CD8-positive, alpha-beta memory T cell (primary cell): ENCODE measurements around the gene ANKRD12. TPM values are rescaled to one million over a fixed set of nuclear protein-coding genes. Genes with fewer than 3 reads are reported as not detected.

Experiments
- CTCF ChIA-PET: fragments of 350-600 bp; sonication (Branson Sonifier 250); formaldehyde crosslinking; loops from one replicate; lab custom pipeline; 2021; ENCODE audit warnings: antibody characterized with exemption; lab: Charles Lee
- POLR2A ChIA-PET: fragments of 350-600 bp; sonication (Branson Sonifier 250); formaldehyde crosslinking; loops from one replicate; lab custom pipeline; 2021; ENCODE audit warnings: antibody characterized with exemption; lab: Charles Lee
- DNase-seq, 5 donors: peaks; one replicate each; pipeline versions ENCODE4 v3.0.0 to v3.0.0-alpha.2; 2020 to 2022; ENCODE audit warnings: mixed read lengths in 1 of 5
- H3K27ac ChIP-seq: one replicate; pipeline ENCODE4 v1.7.0; 2013; ENCODE audit warnings: low read depth, mild to moderate bottlenecking, low read length, moderate library complexity
- H3K27me3 ChIP-seq: 2 replicates; pipeline ENCODE4 v1.7.0; 2013; ENCODE audit warnings: low read length, mild to moderate bottlenecking; ENCODE audit not compliant: insufficient read depth, poor library complexity, severe bottlenecking
- H3K36me3 ChIP-seq: 2 replicates; pipeline ENCODE4 v1.7.0; 2013; ENCODE audit warnings: mild to moderate bottlenecking, low read length, moderate library complexity; ENCODE audit not compliant: insufficient read depth
- H3K4me1 ChIP-seq: 2 replicates; pipeline ENCODE4 v1.7.0; 2013; ENCODE audit warnings: mild to moderate bottlenecking, low read length, moderate library complexity; ENCODE audit not compliant: insufficient read depth
- H3K4me3 ChIP-seq: 2 replicates; pipeline ENCODE4 v1.7.0; 2013; ENCODE audit warnings: mild to moderate bottlenecking, low read length
- H3K9me3 ChIP-seq: 2 replicates; pipeline ENCODE4 v1.7.0; 2013; ENCODE audit warnings: mild to moderate bottlenecking, low read length
- H3K27ac Mint-ChIP-seq, 8 donors: one replicate each; pipeline ENCODE4 v1.8.0; 2020 to 2021; ENCODE audit warnings: mixed read lengths in 8 of 8, mild to moderate bottlenecking in 6 of 8, inconsistent platforms in 3 of 8, moderate library complexity in 3 of 8
- H3K27me3 Mint-ChIP-seq, 2 donors: one replicate each; pipeline ENCODE4 v1.8.0; 2020 to 2021; ENCODE audit warnings: mixed read lengths in 2 of 2, mild to moderate bottlenecking in 1 of 2, moderate library complexity in 1 of 2
- H3K36me3 Mint-ChIP-seq, 3 donors: one replicate each; pipeline ENCODE4 v1.8.0; 2020 to 2021; ENCODE audit warnings: mixed read lengths in 3 of 3, inconsistent platforms in 1 of 3, mild to moderate bottlenecking in 1 of 3
- H3K4me1 Mint-ChIP-seq, 3 donors: one replicate each; pipeline ENCODE4 v1.8.0; 2020 to 2021; ENCODE audit warnings: mixed read lengths in 3 of 3, inconsistent platforms in 1 of 3, mild to moderate bottlenecking in 1 of 3
- H3K4me3 Mint-ChIP-seq, 7 donors: one replicate each; pipeline ENCODE4 v1.8.0; 2020 to 2021; ENCODE audit warnings: mixed read lengths in 7 of 7, mild to moderate bottlenecking in 6 of 7, moderate library complexity in 4 of 7, inconsistent platforms in 2 of 7
- H3K9me3 Mint-ChIP-seq, 5 donors: one replicate each; pipeline ENCODE4 v1.8.0; 2020 to 2022; ENCODE audit warnings: mixed read lengths in 5 of 5, mild to moderate bottlenecking in 3 of 5, moderate library complexity in 2 of 5, inconsistent platforms in 1 of 5
- polyA plus RNA-seq: library from polyadenylated mRNA; unstranded; fragments of 300-500 nt; fragmentation: Illumina TruSeq; gene quantifications from one replicate; pipeline ENCODE4 v1.2.3, GENCODE V29; 2021
- total RNA-seq, 2 experiments: library from RNA; stranded (reverse); gene quantifications; one replicate each; pipeline ENCODE4 v1.2.3, GENCODE V29; 2021

ANKRD12 gene
- total and polyA plus RNA-seq, 3 experiments from 2014 or later: 66.6 to 109 (median 67.6) TPM

GRCh38 chr18:9280849-9281248 is 144.3 kb downstream of the ANKRD12 start:
- Histone ChIP-seq H3K36me3 (peaks cover 18% of the 10 kb centered on the region), H3K27ac (no peak overlapping the region), H3K9me3 (no peaks in the 10 kb centered on the region), H3K4me1 (no peaks in the 10 kb centered on the region), H3K4me3 (no peak overlapping the region), H3K27me3 (no peaks in the 10 kb centered on the region)
- CTCF ChIA-PET: no interaction called here
- no peak overlapping the region for H3K4me3 Mint-ChIP-seq
- H3K27ac Mint-ChIP-seq: peak overlapping the region in 1 of 8 donors; percentile 11
- H3K4me1 Mint-ChIP-seq: no peaks in the 10 kb centered on the region
- no peak for DNase-seq
- no peaks in the 10 kb centered on the region for H3K27me3 Mint-ChIP-seq
- peaks cover 9 to 71% (median 25%) of the 10 kb centered on the region in 3 donors for H3K36me3 Mint-ChIP-seq
- POLR2A ChIA-PET: no interaction called here
- no peaks in the 10 kb centered on the region for H3K9me3 Mint-ChIP-seq

DNA sequence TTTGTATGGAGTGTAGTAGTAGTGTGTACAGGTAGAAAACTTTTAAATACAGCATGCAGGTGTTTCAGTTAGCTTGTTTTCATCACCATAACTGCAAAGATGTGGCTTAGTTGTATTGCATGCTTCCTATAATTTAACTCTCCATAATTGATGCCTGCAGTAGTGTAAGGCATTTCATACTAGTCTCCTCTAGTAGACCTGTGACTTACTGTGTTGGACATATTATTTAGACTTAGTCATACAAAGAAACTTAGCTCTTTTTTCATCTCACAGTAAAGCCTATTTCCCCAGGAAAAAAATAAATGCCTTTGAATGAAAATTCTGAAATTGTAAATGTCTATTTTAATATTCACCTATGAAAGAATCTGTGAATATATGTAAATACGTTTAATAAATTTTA is 145.2 kb downstream of the ANKRD12 start:
- Mint-ChIP-seq H3K9me3 (no peaks in the 10 kb centered on the region), H3K27ac (no peak overlapping the region), H3K4me1 (no peaks in the 10 kb centered on the region), H3K4me3 (no peak overlapping the region), H3K27me3 (no peaks in the 10 kb centered on the region), H3K36me3 (peaks cover 9 to 62% (median 26%) of the 10 kb centered on the region in 3 donors)
- DNase-seq: no peak
- POLR2A ChIA-PET: no interaction called here
- H3K27ac ChIP-seq: no peak overlapping the region
- H3K36me3 ChIP-seq: peaks cover 13% of the 10 kb centered on the region
- H3K4me1 ChIP-seq: no peaks in the 10 kb centered on the region
- CTCF ChIA-PET: no interaction called here
- H3K9me3 ChIP-seq: no peaks in the 10 kb centered on the region
- H3K27me3 ChIP-seq: no peaks in the 10 kb centered on the region
- no peak overlapping the region for H3K4me3 ChIP-seq

DNA sequence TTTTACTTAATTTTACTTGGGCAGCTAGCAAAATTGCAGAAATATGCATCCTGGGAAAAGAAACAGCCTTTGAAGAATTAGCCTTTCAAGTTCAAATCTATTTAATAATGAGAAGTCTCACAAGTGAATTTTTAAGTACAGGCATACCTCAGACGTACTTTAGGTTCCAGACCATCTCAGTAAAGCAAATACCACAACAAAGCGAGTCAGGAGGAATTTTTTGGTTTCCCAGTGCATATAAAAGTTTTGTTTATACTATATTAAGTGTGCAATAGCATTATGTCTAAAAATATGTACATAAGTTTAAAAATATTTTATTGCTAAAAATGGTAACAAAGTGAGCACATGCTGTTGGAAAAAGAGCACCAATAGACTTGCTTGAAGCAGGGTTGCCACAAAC is 147.2 kb downstream of the ANKRD12 start:
- no peaks in the 10 kb centered on the region for H3K9me3 ChIP-seq
- peaks cover 9% of the 10 kb centered on the region for H3K36me3 ChIP-seq
- peaks cover 0 to 4% (median 1%) of the 10 kb centered on the region in 5 donors for H3K9me3 Mint-ChIP-seq
- no peaks in the 10 kb centered on the region for H3K4me1 Mint-ChIP-seq
- no peak overlapping the region for H3K4me3 ChIP-seq
- no peak overlapping the region for H3K27ac ChIP-seq
- H3K4me1 ChIP-seq: no peaks in the 10 kb centered on the region
- H3K36me3 Mint-ChIP-seq: peaks cover 13 to 49% (median 20%) of the 10 kb centered on the region in 3 donors
- H3K27me3 ChIP-seq: no peaks in the 10 kb centered on the region
- no peaks in the 10 kb centered on the region for H3K27me3 Mint-ChIP-seq
- no peak overlapping the region for H3K4me3 Mint-ChIP-seq
- POLR2A ChIA-PET: no interaction called here
- H3K27ac Mint-ChIP-seq: no peak overlapping the region
- no peak for DNase-seq
- CTCF ChIA-PET: no interaction called here

GRCh38 chr18:9285604-9286003 is 149.0 kb downstream of the ANKRD12 start:
- Histone ChIP-seq H3K4me3 (no peak overlapping the region), H3K27ac (no peak overlapping the region), H3K27me3 (no peaks in the 10 kb centered on the region), H3K9me3 (no peaks in the 10 kb centered on the region), H3K4me1 (no peaks in the 10 kb centered on the region), H3K36me3 (no peaks in the 10 kb centered on the region)
- H3K9me3 Mint-ChIP-seq: peaks cover 0 to 9% (median 5%) of the 10 kb centered on the region in 5 donors
- DNase-seq: no peak
- no peaks in the 10 kb centered on the region for H3K27me3 Mint-ChIP-seq
- ChIA-PET POLR2A (no interaction called here), CTCF (no interaction called here)
- no peak overlapping the region for H3K27ac Mint-ChIP-seq
- peaks cover 16 to 33% (median 17%) of the 10 kb centered on the region in 3 donors for H3K36me3 Mint-ChIP-seq
- no peaks in the 10 kb centered on the region for H3K4me1 Mint-ChIP-seq
- no peak overlapping the region for H3K4me3 Mint-ChIP-seq

DNA sequence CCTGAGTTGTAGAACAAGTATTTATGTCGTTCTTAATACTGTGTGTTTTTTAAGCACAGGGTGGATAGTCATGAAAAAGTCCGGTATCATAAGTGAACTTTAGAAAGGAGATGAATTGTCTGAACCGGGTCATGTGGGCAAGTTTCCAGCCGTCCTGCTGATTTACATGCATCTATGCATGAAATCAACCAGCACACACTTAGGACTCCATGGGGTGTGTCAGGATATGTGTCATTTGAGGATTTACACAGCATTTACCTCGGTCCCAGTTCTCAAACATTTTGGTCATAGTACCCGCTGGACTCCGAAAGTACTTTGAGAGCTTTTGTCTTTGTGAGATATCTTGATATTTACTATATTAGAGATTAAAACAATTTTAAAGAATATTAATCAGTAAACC is 150.5 kb downstream of the ANKRD12 start:
- H3K4me3 ChIP-seq: no peak overlapping the region
- peaks cover 14 to 26% (median 24%) of the 10 kb centered on the region in 3 donors for H3K36me3 Mint-ChIP-seq
- peaks cover 0 to 15% (median 10%) of the 10 kb centered on the region in 5 donors for H3K9me3 Mint-ChIP-seq
- no peaks in the 10 kb centered on the region for H3K27me3 ChIP-seq
- no peaks in the 10 kb centered on the region for H3K27me3 Mint-ChIP-seq
- H3K4me1 Mint-ChIP-seq: no peaks in the 10 kb centered on the region
- DNase-seq: no peak
- H3K9me3 ChIP-seq: no peaks in the 10 kb centered on the region
- H3K27ac ChIP-seq: no peak overlapping the region
- no peaks in the 10 kb centered on the region for H3K4me1 ChIP-seq
- H3K36me3 ChIP-seq: no peaks in the 10 kb centered on the region
- CTCF ChIA-PET: no interaction called here
- H3K4me3 Mint-ChIP-seq: no peak overlapping the region
- peak overlapping the region in 1 of 8 donors; percentile 6 for H3K27ac Mint-ChIP-seq
- POLR2A ChIA-PET: no interaction called here

DNA sequence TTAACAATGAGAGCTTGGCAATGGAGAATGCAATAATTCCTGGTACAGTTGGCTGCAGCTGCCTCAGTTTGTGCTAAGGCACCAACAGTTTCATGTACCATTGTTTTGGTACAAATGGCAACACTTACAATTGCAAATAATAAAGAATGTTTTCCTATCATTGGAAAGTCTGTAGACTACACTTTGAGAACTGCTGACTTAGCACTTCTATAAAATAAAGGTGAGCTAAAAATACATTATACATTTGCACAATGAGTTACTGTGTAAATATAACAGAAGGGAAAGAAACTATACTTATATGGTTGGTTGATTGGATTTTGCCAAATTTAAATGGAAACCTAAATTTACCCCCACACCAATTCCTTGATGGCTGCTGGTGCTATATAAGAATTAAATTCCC is 153.1 kb downstream of the ANKRD12 start:
- no peak overlapping the region for H3K4me3 Mint-ChIP-seq
- H3K36me3 Mint-ChIP-seq: peaks cover 6 to 30% (median 17%) of the 10 kb centered on the region in 3 donors
- no peaks in the 10 kb centered on the region for H3K4me1 Mint-ChIP-seq
- CTCF ChIA-PET: no interaction called here
- Histone ChIP-seq H3K4me3 (no peak overlapping the region), H3K9me3 (no peaks in the 10 kb centered on the region), H3K27ac (no peak overlapping the region), H3K4me1 (no peaks in the 10 kb centered on the region), H3K27me3 (no peaks in the 10 kb centered on the region), H3K36me3 (no peaks in the 10 kb centered on the region)
- H3K27me3 Mint-ChIP-seq: no peaks in the 10 kb centered on the region
- POLR2A ChIA-PET: no interaction called here
- H3K27ac Mint-ChIP-seq: no peak overlapping the region
- no peak for DNase-seq
- peaks cover 12 to 36% (median 32%) of the 10 kb centered on the region in 5 donors for H3K9me3 Mint-ChIP-seq

DNA sequence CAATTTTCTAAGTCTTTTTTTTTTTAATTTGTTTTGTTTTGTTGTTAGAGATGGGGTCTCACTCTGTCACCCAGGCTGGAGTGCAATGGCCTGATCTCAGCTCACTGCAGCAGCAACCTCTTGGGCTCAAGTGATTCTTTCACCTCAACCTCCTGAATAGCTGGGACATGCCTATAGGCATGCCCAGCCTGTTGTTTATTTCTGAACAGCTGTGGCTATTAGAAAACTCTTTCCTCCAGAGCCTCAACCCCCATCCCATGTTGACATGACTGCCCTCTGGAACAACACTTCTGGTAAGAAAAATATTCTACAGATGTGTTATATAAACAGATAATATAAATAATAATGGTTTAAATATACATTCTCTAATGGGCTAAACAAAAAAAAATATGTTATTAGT is 153.6 kb downstream of the ANKRD12 start:
- no peaks in the 10 kb centered on the region for H3K36me3 ChIP-seq
- H3K4me3 Mint-ChIP-seq: no peak overlapping the region
- DNase-seq: no peak
- H3K27ac ChIP-seq: no peak overlapping the region
- peaks cover 15 to 36% (median 32%) of the 10 kb centered on the region in 5 donors for H3K9me3 Mint-ChIP-seq
- no peaks in the 10 kb centered on the region for H3K9me3 ChIP-seq
- no peak overlapping the region for H3K27ac Mint-ChIP-seq
- no peak overlapping the region for H3K4me3 ChIP-seq
- H3K4me1 ChIP-seq: no peaks in the 10 kb centered on the region
- ChIA-PET CTCF (no interaction called here), POLR2A (no interaction called here)
- H3K27me3 Mint-ChIP-seq: no peaks in the 10 kb centered on the region
- H3K4me1 Mint-ChIP-seq: no peaks in the 10 kb centered on the region
- H3K27me3 ChIP-seq: no peaks in the 10 kb centered on the region
- peaks cover 6 to 30% (median 17%) of the 10 kb centered on the region in 3 donors for H3K36me3 Mint-ChIP-seq

DNA sequence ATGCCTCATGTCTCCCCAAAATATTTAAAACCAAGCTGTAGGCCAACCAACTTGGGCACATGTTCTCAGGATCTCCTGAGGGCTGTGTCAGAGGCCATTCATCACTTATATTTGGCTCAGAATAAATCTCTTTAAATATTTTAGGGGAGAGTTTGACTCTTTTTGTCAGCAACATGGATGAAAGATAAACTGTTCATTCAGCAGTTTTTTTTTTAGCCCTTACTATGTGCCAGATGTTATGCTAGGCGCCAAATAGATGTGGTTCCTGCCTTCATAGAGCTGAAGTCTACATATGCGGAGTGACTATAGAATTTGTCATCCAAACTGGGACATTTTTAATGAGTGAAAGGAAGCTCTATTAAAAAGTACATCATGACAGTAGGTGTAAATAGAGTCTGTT is 155.5 kb downstream of the ANKRD12 start:
- no peak overlapping the region for H3K27ac Mint-ChIP-seq

More for the DNA sequence above, 155.5 kb downstream of the ANKRD12 start:
- no peak for DNase-seq
- H3K27me3 Mint-ChIP-seq: no peaks in the 10 kb centered on the region
- Histone ChIP-seq H3K27me3 (no peaks in the 10 kb centered on the region), H3K36me3 (no peaks in the 10 kb centered on the region), H3K4me3 (no peak overlapping the region), H3K27ac (no peak overlapping the region), H3K9me3 (no peaks in the 10 kb centered on the region), H3K4me1 (no peaks in the 10 kb centered on the region)
- H3K4me3 Mint-ChIP-seq: no peak overlapping the region
- ChIA-PET POLR2A (no interaction called here), CTCF (no interaction called here)
- peaks cover 0 to 26% (median 11%) of the 10 kb centered on the region in 3 donors for H3K36me3 Mint-ChIP-seq
- peaks cover 15 to 39% (median 32%) of the 10 kb centered on the region in 5 donors for H3K9me3 Mint-ChIP-seq
- no peaks in the 10 kb centered on the region for H3K4me1 Mint-ChIP-seq
